Measurements from ENCODE around the gene PIP5K1B. TPM values are rescaled to one million over a fixed set of nuclear protein-coding genes. Genes with fewer than 3 reads are reported as not detected.

Gene PIP5K1B
- total and polyA plus RNA-seq, 2 experiments from 2014 or later = 1.3 to 2.8 TPM

DNA sequence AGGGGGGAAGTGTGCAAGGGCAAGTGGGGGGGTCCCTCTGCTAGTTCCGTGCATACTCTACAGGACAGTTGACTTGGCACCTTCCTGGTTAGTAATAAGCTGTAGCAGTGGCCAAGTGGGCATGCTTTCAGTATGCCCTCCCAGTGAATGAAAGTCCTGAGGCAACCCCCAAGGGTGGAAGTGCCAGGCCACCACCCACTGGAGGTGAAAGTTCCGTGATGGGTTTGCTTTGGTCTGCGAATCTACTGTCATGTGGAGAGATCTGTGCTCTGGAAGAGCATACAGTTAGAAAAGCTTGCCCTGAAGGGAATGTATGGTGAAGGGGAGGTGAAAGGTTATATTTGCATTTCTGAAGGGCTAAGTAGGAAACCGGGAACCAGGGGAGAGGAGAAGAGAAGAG lies 340.8 kb downstream of the PIP5K1B start:
- ATAC-seq = peak; percentile 57
- peaks cover 50% of the 10 kb centered on the region for H3K79me2 ChIP-seq (replicated peaks; ENCODE audit: insufficient read depth)
- H3K4me3 ChIP-seq = peak overlapping the region; percentile 37; the same call in 1 of the 2 replicates
- H3K4me1 Mint-ChIP-seq = peaks cover 36% of the 10 kb centered on the region
- no peaks in the 10 kb centered on the region for H3K27me3 ChIP-seq (ENCODE audit: insufficient read depth)
- no peak for DNase-seq (ENCODE audit: low spot score)
- H3K36me3 ChIP-seq (ENCODE audit: insufficient read depth) = peaks cover 3% of the 10 kb centered on the region
- H2AFZ ChIP-seq = no peak overlapping the region
- peak overlapping the region; percentile 62 for H3K27ac ChIP-seq (ENCODE audit: low read depth)
- no peaks in the 10 kb centered on the region for H3K9me3 Mint-ChIP-seq
- peak overlapping the region; percentile 73 for H3K4me2 ChIP-seq
- H3K4me3 Mint-ChIP-seq = 0 out of 3 replicates have a peak overlapping the region, but pooled peaks have one; percentile 0
- peaks cover 8% of the 10 kb centered on the region for H4K20me1 ChIP-seq (replicated peaks; ENCODE audit: insufficient read depth)
- H3K36me3 Mint-ChIP-seq (ENCODE audit: low read depth) = peaks cover 25% of the 10 kb centered on the region
- H3K27ac Mint-ChIP-seq = no peak overlapping the region
- no peaks in the 10 kb centered on the region for H3K9me2 ChIP-seq (ENCODE audit: insufficient read depth)
- H3K4me1 ChIP-seq (ENCODE audit: insufficient read depth) = peaks cover 40% of the 10 kb centered on the region
- peaks cover 12% of the 10 kb centered on the region for H3K27me3 Mint-ChIP-seq (ENCODE audit: insufficient read depth, low read depth, poor library complexity)
- H3F3A ChIP-seq (replicated peaks; ENCODE audit: low read depth) = peaks cover 5% of the 10 kb centered on the region; the same call in 1 of the 2 replicates
- TF ChIP-seq, protein P1, sequence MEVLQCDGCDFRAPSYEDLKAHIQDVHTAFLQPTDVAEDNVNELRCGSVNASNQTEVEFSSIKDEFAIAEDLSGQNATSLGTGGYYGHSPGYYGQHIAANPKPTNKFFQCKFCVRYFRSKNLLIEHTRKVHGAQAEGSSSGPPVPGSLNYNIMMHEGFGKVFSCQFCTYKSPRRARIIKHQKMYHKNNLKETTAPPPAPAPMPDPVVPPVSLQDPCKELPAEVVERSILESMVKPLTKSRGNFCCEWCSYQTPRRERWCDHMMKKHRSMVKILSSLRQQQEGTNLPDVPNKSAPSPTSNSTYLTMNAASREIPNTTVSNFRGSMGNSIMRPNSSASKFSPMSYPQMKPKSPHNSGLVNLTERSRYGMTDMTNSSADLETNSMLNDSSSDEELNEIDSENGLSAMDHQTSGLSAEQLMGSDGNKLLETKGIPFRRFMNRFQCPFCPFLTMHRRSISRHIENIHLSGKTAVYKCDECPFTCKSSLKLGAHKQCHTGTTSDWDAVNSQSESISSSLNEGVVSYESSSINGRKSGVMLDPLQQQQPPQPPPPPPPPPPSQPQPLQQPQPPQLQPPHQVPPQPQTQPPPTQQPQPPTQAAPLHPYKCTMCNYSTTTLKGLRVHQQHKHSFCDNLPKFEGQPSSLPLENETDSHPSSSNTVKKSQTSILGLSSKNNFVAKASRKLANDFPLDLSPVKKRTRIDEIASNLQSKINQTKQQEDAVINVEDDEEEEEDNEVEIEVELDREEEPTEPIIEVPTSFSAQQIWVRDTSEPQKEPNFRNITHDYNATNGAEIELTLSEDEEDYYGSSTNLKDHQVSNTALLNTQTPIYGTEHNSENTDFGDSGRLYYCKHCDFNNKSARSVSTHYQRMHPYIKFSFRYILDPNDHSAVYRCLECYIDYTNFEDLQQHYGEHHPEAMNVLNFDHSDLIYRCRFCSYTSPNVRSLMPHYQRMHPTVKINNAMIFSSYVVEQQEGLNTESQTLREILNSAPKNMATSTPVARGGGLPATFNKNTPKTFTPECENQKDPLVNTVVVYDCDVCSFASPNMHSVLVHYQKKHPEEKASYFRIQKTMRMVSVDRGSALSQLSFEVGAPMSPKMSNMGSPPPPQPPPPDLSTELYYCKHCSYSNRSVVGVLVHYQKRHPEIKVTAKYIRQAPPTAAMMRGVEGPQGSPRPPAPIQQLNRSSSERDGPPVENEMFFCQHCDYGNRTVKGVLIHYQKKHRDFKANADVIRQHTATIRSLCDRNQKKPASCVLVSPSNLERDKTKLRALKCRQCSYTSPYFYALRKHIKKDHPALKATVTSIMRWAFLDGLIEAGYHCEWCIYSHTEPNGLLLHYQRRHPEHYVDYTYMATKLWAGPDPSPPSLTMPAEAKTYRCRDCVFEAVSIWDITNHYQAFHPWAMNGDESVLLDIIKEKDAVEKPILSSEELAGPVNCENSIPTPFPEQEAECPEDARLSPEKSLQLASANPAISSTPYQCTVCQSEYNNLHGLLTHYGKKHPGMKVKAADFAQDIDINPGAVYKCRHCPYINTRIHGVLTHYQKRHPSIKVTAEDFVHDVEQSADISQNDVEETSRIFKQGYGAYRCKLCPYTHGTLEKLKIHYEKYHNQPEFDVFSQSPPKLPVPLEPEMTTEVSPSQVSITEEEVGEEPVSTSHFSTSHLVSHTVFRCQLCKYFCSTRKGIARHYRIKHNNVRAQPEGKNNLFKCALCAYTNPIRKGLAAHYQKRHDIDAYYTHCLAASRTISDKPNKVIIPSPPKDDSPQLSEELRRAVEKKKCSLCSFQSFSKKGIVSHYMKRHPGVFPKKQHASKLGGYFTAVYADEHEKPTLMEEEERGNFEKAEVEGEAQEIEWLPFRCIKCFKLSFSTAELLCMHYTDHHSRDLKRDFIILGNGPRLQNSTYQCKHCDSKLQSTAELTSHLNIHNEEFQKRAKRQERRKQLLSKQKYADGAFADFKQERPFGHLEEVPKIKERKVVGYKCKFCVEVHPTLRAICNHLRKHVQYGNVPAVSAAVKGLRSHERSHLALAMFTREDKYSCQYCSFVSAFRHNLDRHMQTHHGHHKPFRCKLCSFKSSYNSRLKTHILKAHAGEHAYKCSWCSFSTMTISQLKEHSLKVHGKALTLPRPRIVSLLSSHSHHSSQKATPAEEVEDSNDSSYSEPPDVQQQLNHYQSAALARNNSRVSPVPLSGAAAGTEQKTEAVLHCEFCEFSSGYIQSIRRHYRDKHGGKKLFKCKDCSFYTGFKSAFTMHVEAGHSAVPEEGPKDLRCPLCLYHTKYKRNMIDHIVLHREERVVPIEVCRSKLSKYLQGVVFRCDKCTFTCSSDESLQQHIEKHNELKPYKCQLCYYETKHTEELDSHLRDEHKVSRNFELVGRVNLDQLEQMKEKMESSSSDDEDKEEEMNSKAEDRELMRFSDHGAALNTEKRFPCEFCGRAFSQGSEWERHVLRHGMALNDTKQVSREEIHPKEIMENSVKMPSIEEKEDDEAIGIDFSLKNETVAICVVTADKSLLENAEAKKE (CRISPR knock-in tag; IDR thresholded peaks at IDR 0.05) = no peak
- TF ChIP-seq JUNB (IDR thresholded peaks at IDR 0.05; ENCODE audit: unreplicated experiment) (no peak), EZH2 (IDR thresholded peaks at IDR 0.05; ENCODE audit: low read depth, unreplicated experiment) (no peak), EZH2phosphoT487 (IDR thresholded peaks at IDR 0.05; ENCODE audit: unreplicated experiment) (no peak), POLR2AphosphoS5 (IDR thresholded peaks at IDR 0.05; ENCODE audit: low read depth) (no peak), CREB1 (CRISPR knock-in tag; IDR thresholded peaks at IDR 0.05; ENCODE audit: low read depth) (no peak), STAT1 (IDR thresholded peaks at IDR 0.05; ENCODE audit: unreplicated experiment) (no peak), ZNF331 (CRISPR knock-in tag; IDR thresholded peaks at IDR 0.05; ENCODE audit: low read depth) (no peak), ZNF114 (CRISPR knock-in tag; IDR thresholded peaks at IDR 0.05) (no peak), NANOG (IDR thresholded peaks at IDR 0.05; ENCODE audit: borderline replicate concordance) (no peak)
- TF ChIP-seq, protein P2, sequence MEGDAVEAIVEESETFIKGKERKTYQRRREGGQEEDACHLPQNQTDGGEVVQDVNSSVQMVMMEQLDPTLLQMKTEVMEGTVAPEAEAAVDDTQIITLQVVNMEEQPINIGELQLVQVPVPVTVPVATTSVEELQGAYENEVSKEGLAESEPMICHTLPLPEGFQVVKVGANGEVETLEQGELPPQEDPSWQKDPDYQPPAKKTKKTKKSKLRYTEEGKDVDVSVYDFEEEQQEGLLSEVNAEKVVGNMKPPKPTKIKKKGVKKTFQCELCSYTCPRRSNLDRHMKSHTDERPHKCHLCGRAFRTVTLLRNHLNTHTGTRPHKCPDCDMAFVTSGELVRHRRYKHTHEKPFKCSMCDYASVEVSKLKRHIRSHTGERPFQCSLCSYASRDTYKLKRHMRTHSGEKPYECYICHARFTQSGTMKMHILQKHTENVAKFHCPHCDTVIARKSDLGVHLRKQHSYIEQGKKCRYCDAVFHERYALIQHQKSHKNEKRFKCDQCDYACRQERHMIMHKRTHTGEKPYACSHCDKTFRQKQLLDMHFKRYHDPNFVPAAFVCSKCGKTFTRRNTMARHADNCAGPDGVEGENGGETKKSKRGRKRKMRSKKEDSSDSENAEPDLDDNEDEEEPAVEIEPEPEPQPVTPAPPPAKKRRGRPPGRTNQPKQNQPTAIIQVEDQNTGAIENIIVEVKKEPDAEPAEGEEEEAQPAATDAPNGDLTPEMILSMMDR (conservative IDR thresholded peaks at IDR 0.05; ENCODE audit: low read depth in 2 of 2) = no peak
- TF ChIP-seq, protein P3, sequence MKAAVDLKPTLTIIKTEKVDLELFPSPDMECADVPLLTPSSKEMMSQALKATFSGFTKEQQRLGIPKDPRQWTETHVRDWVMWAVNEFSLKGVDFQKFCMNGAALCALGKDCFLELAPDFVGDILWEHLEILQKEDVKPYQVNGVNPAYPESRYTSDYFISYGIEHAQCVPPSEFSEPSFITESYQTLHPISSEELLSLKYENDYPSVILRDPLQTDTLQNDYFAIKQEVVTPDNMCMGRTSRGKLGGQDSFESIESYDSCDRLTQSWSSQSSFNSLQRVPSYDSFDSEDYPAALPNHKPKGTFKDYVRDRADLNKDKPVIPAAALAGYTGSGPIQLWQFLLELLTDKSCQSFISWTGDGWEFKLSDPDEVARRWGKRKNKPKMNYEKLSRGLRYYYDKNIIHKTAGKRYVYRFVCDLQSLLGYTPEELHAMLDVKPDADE (IDR thresholded peaks at IDR 0.05) = no peak
- TF ChIP-seq, protein P4, sequence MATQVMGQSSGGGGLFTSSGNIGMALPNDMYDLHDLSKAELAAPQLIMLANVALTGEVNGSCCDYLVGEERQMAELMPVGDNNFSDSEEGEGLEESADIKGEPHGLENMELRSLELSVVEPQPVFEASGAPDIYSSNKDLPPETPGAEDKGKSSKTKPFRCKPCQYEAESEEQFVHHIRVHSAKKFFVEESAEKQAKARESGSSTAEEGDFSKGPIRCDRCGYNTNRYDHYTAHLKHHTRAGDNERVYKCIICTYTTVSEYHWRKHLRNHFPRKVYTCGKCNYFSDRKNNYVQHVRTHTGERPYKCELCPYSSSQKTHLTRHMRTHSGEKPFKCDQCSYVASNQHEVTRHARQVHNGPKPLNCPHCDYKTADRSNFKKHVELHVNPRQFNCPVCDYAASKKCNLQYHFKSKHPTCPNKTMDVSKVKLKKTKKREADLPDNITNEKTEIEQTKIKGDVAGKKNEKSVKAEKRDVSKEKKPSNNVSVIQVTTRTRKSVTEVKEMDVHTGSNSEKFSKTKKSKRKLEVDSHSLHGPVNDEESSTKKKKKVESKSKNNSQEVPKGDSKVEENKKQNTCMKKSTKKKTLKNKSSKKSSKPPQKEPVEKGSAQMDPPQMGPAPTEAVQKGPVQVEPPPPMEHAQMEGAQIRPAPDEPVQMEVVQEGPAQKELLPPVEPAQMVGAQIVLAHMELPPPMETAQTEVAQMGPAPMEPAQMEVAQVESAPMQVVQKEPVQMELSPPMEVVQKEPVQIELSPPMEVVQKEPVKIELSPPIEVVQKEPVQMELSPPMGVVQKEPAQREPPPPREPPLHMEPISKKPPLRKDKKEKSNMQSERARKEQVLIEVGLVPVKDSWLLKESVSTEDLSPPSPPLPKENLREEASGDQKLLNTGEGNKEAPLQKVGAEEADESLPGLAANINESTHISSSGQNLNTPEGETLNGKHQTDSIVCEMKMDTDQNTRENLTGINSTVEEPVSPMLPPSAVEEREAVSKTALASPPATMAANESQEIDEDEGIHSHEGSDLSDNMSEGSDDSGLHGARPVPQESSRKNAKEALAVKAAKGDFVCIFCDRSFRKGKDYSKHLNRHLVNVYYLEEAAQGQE (IDR thresholded peaks at IDR 0.05; ENCODE audit: unreplicated experiment) = no peak

Data from GM23338 (cell line).